Osteocyte (in vitro differentiated cells): ENCODE data around the gene ACP6. TPM values are rescaled to one million over a fixed set of nuclear protein-coding genes. Genes with fewer than 3 reads are reported as not detected.
"Not testable (repeated sequence)": the region's sequence is repeated elsewhere in the genome, so short reads cannot be mapped to it uniquely, and the experiment has no call there.

Source experiments
- DNase-seq: peaks from one replicate; pipeline ENCODE4 v3.0.0; 2021; ENCODE audit warnings: mixed read lengths; ENCODE audit not compliant: unreplicated experiment; ENCODE audit errors: extremely low spot score
- H3K27ac Mint-ChIP-seq: one replicate; pipeline ENCODE4 v1.8.0; 2021; ENCODE audit warnings: mild to moderate bottlenecking, mixed read lengths; ENCODE audit not compliant: unreplicated experiment
- H3K27me3 Mint-ChIP-seq: one replicate; pipeline ENCODE4 v1.8.0; 2021; ENCODE audit warnings: mixed read lengths; ENCODE audit not compliant: unreplicated experiment
- H3K36me3 Mint-ChIP-seq: one replicate; pipeline ENCODE4 v1.8.0; 2021; ENCODE audit warnings: mixed read lengths; ENCODE audit not compliant: unreplicated experiment
- H3K4me1 Mint-ChIP-seq: one replicate; pipeline ENCODE4 v1.8.0; 2021; ENCODE audit warnings: mixed read lengths; ENCODE audit not compliant: unreplicated experiment
- H3K4me3 Mint-ChIP-seq: one replicate; pipeline ENCODE4 v1.8.0; 2021; ENCODE audit warnings: mild to moderate bottlenecking, moderate library complexity, mixed read lengths; ENCODE audit not compliant: unreplicated experiment
- H3K9me3 Mint-ChIP-seq: one replicate; pipeline ENCODE4 v1.8.0; 2021; ENCODE audit warnings: mixed read lengths; ENCODE audit not compliant: unreplicated experiment
- total RNA-seq: library from RNA; stranded (reverse); gene quantifications from 2 replicates; pipeline ENCODE4 v1.2.1, GENCODE V29; 2021
- TF ChIP-seq, protein P1 (sequence below): fragments of 200-600 bp; sonication (generic); IDR thresholded peaks from 2 replicates; pipeline ENCODE4 v1.5.0; 2021; ENCODE audit warnings: antibody characterized with exemption, mild to moderate bottlenecking, moderate library complexity

ACP6 gene
- total RNA-seq, 1 donor from 2014 or later: 12.6 TPM

DNA sequence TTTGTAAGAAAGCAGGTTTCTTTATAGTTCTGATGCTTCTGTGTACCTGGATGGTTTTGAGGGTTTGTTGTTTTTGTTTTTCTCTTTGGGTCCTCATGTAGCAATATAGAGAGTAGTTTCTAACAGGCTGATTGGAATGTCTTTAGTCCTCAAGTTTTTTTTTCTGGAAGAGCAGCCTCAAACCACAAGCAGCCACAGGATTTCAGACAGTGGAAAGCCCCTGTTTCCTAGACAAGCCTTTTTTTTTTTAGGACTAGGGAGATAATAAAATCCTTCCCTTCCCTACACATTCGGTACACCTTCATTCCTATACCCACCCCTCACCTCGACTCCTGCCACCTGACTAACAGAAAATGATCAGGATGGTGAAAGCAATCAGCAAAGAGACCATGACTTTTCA is 47.6 kb downstream of the ACP6 start:
- Mint-ChIP-seq H3K27me3 (no peaks in the 10 kb centered on the region), H3K36me3 (peaks cover 49% of the 10 kb centered on the region)

DNA sequence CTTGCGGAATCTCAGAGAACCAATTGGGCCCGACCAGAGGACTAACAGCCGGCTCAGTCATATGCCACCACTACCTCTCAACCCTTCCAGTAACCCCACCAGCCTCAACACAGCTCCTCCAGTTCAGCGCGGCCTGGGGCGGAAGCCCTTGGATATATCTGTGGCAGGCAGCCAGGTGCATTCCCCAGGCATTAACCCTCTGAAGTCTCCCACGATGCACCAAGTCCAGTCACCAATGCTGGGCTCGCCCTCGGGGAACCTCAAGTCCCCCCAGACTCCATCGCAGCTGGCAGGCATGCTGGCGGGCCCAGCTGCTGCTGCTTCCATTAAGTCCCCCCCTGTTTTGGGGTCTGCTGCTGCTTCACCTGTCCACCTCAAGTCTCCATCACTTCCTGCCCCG is 49.8 kb downstream of the ACP6 start:
- H3K9me3 Mint-ChIP-seq: no peaks in the 10 kb centered on the region
- TF ChIP-seq, protein P1, sequence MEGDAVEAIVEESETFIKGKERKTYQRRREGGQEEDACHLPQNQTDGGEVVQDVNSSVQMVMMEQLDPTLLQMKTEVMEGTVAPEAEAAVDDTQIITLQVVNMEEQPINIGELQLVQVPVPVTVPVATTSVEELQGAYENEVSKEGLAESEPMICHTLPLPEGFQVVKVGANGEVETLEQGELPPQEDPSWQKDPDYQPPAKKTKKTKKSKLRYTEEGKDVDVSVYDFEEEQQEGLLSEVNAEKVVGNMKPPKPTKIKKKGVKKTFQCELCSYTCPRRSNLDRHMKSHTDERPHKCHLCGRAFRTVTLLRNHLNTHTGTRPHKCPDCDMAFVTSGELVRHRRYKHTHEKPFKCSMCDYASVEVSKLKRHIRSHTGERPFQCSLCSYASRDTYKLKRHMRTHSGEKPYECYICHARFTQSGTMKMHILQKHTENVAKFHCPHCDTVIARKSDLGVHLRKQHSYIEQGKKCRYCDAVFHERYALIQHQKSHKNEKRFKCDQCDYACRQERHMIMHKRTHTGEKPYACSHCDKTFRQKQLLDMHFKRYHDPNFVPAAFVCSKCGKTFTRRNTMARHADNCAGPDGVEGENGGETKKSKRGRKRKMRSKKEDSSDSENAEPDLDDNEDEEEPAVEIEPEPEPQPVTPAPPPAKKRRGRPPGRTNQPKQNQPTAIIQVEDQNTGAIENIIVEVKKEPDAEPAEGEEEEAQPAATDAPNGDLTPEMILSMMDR: no peak
- no peak overlapping the region for H3K4me3 Mint-ChIP-seq
- H3K27me3 Mint-ChIP-seq: no peaks in the 10 kb centered on the region
- H3K36me3 Mint-ChIP-seq: peaks cover 64% of the 10 kb centered on the region
- peaks cover 7% of the 10 kb centered on the region for H3K4me1 Mint-ChIP-seq
- no peak for DNase-seq
- no peak overlapping the region for H3K27ac Mint-ChIP-seq

More for the DNA sequence above, 47.6 kb downstream of the ACP6 start:
- no peak for DNase-seq
- Mint-ChIP-seq H3K4me1 (peaks cover 15% of the 10 kb centered on the region), H3K9me3 (no peaks in the 10 kb centered on the region), H3K27ac (peak overlapping the region; percentile 7), H3K4me3 (no peak overlapping the region)
- TF ChIP-seq, protein P1: no peak

DNA sequence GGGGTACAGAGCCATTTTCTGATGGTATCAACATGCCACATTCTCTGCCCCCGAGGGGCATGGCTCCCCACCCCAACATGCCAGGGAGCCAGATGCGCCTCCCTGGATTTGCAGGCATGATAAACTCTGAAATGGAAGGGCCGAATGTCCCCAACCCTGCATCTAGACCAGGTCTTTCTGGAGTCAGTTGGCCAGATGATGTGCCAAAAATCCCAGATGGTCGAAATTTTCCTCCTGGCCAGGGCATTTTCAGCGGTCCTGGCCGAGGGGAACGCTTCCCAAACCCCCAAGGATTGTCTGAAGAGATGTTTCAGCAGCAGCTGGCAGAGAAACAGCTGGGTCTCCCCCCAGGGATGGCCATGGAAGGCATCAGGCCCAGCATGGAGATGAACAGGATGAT is 50.6 kb downstream of the ACP6 start:
- H3K27me3 Mint-ChIP-seq: no peaks in the 10 kb centered on the region
- H3K9me3 Mint-ChIP-seq: no peaks in the 10 kb centered on the region
- TF ChIP-seq, protein P1: no peak
- H3K4me3 Mint-ChIP-seq: no peak overlapping the region
- no peak for DNase-seq
- H3K4me1 Mint-ChIP-seq: peaks cover under 1% of the 10 kb centered on the region
- peaks cover 67% of the 10 kb centered on the region for H3K36me3 Mint-ChIP-seq
- no peak overlapping the region for H3K27ac Mint-ChIP-seq

DNA sequence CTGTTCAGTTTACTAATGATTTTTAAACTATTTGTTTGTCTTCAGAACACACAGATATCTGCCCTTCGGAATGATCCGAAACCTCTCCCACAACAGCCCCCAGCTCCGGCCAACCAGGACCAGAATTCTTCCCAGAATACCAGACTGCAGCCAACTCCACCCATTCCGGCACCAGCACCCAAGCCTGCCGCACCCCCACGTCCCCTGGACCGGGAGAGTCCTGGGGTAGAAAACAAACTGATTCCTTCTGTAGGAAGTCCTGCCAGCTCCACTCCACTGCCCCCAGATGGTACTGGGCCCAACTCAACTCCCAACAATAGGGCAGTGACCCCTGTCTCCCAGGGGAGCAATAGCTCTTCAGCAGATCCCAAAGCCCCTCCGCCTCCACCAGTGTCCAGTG is 51.6 kb downstream of the ACP6 start:
- TF ChIP-seq, protein P1: no peak
- no peak overlapping the region for H3K27ac Mint-ChIP-seq
- H3K36me3 Mint-ChIP-seq: peaks cover 71% of the 10 kb centered on the region
- no peaks in the 10 kb centered on the region for H3K9me3 Mint-ChIP-seq
- DNase-seq: no peak
- no peaks in the 10 kb centered on the region for H3K4me1 Mint-ChIP-seq
- H3K4me3 Mint-ChIP-seq: no peak overlapping the region
- H3K27me3 Mint-ChIP-seq: no peaks in the 10 kb centered on the region

DNA sequence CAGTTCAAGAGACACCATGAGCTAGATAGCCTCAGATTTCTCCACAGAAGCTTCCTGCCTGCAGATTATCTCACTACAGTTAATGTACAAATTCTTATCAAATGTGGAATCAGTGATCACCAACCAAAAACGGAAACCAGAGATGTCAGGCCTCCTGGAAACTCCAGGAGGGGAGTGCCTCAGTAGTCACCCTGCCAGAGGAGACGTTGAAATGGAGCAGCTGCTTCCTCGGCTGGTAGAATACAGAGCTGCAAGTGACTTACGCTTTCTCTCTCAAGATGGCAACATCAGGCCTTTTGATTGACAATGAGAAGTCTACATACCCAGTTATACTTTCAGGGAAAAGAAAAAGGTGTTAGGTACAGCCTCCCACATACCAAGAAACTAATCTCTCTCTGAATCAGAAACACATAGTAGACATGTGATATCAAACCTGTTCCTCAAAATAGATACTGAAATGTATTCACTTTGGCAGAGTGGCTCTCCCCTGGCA is 52.2 kb downstream of the ACP6 start:
- peaks cover 75% of the 10 kb centered on the region for H3K36me3 Mint-ChIP-seq
- H3K9me3 Mint-ChIP-seq: no peaks in the 10 kb centered on the region
- H3K4me1 Mint-ChIP-seq: no peaks in the 10 kb centered on the region
- TF ChIP-seq, protein P1: no peak
- no peak overlapping the region for H3K27ac Mint-ChIP-seq
- H3K4me3 Mint-ChIP-seq: no peak overlapping the region
- DNase-seq: no peak
- H3K27me3 Mint-ChIP-seq: no peaks in the 10 kb centered on the region

DNA sequence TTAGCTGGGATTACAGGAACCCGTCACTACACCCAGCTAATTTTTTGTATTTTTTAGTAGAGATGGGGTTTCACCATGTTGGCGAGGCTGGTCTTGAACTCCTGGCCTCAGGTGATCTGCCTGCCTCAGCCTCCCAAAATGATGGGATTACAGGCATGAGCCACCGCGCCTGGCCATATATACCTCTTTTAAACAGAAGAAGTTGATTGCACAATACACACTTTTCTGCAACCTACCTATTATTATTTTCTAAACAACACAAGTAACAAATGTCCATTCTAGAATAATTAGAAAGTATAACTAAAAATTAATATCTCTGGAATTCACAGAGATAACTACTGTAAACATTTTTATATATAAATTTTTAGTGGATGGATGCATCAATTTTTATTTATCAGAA is 55.4 kb downstream of the ACP6 start:
- H3K9me3 Mint-ChIP-seq, DNase-seq, H3K27me3 Mint-ChIP-seq, H3K4me1 Mint-ChIP-seq, H3K27ac Mint-ChIP-seq, H3K4me3 Mint-ChIP-seq: not testable (repeated sequence)
- H3K36me3 Mint-ChIP-seq: peaks cover 65% of the 10 kb centered on the region
